HEK293T (cell line): ENCODE results near the gene ACOXL.

Experiments
- CTCF ChIA-PET: fragments of 350-600 bp; formaldehyde crosslinking; extraction: SDS; loops from one replicate; lab custom pipeline; 2021; ENCODE audit warnings: antibody characterized with exemption, inconsistent platforms; lab: Yijun Ruan, JAX
- POLR2A ChIA-PET: fragments of 350-600 bp; formaldehyde crosslinking; extraction: SDS; loops from one replicate; lab custom pipeline; 2020; ENCODE audit warnings: antibody characterized with exemption, inconsistent platforms; lab: Yijun Ruan, JAX
- DNase-seq: peaks from one replicate; pipeline ENCODE4 v3.0.0; 2012; ENCODE audit warnings: mixed read lengths; ENCODE audit errors: extremely low spot score
- ARNT ChIP-seq: fragments of 450-650 bp; IDR thresholded peaks from 2 replicates; pipeline ENCODE4 v1.6.1; 2017; ENCODE audit warnings: mild to moderate bottlenecking
- BHLHE40 ChIP-seq: fragments of 450-650 bp; IDR thresholded peaks from 2 replicates; pipeline ENCODE4 v1.6.1; 2016; ENCODE audit warnings: mild to moderate bottlenecking, moderate library complexity, borderline replicate concordance
- CTBP1 ChIP-seq: fragments of 450-650 bp; IDR thresholded peaks from 2 replicates; pipeline ENCODE4 v1.6.1; 2016; ENCODE audit warnings: borderline replicate concordance
- ELF4 ChIP-seq: fragments of 450-650 bp; IDR thresholded peaks from 2 replicates; pipeline ENCODE4 v1.6.1; 2017; ENCODE audit warnings: antibody characterized with exemption
- FOXA1 ChIP-seq: fragments of 450-650 bp; IDR thresholded peaks from 2 replicates; pipeline ENCODE4 v1.6.1; 2016; ENCODE audit warnings: mild to moderate bottlenecking
- FOXK2 ChIP-seq: fragments of 450-650 bp; IDR thresholded peaks from 2 replicates; pipeline ENCODE4 v1.6.1; 2016; ENCODE audit warnings: mild to moderate bottlenecking
- FOXM1 ChIP-seq: fragments of 450-650 bp; IDR thresholded peaks from 2 replicates; pipeline ENCODE4 v1.6.1; 2017; ENCODE audit warnings: mild to moderate bottlenecking, borderline replicate concordance
- HDGF ChIP-seq: fragments of 450-650 bp; IDR thresholded peaks from 2 replicates; pipeline ENCODE4 v1.6.1; 2017; ENCODE audit warnings: antibody characterized with exemption, borderline replicate concordance
- L3MBTL2 ChIP-seq: fragments of 450-650 bp; conservative IDR thresholded peaks from 2 replicates; pipeline ENCODE4 v1.6.1; 2016; ENCODE audit warnings: mild to moderate bottlenecking
- LEF1 ChIP-seq: fragments of 450-650 bp; IDR thresholded peaks from 2 replicates; pipeline ENCODE4 v1.6.1; 2017; ENCODE audit warnings: mild to moderate bottlenecking, borderline replicate concordance
- NFRKB ChIP-seq: fragments of 450-650 bp; IDR thresholded peaks from 2 replicates; pipeline ENCODE4 v1.6.1; 2016; ENCODE audit warnings: mild to moderate bottlenecking, moderate library complexity
- PKNOX1 ChIP-seq: fragments of 450-650 bp; IDR thresholded peaks from 2 replicates; pipeline ENCODE4 v1.6.1; 2016
- SP1 ChIP-seq: fragments of 450-650 bp; IDR thresholded peaks from 2 replicates; pipeline ENCODE4 v1.6.1; 2017
- SUZ12 ChIP-seq: fragments of 450-650 bp; IDR thresholded peaks from 2 replicates; pipeline ENCODE4 v1.6.1; 2016; ENCODE audit warnings: mild to moderate bottlenecking
- TARDBP ChIP-seq: fragments of 450-650 bp; IDR thresholded peaks from 2 replicates; pipeline ENCODE4 v1.6.1; 2016
- ZNF384 ChIP-seq: fragments of 450-650 bp; IDR thresholded peaks from 2 replicates; pipeline ENCODE4 v1.6.1; 2016

The ACOXL gene

GRCh38 chr2:111048856-111049768 lies 316.7 kb downstream of the ACOXL start:
- CTCF ChIA-PET: interaction anchor here (0.9 to 1.1 kb wide), 3 partner anchors 9 to 13 kb away, joined by 3 read pairs; no protein-coding TSS in a partner anchor

GRCh38 chr2:111049792-111050640 lies 317.6 kb downstream of the ACOXL start:
- ChIA-PET POLR2A (no interaction called here), CTCF (interaction anchor here (0.9 kb wide), 2 partner anchors 8 to 11 kb away, joined by 3 read pairs; no protein-coding TSS in a partner anchor)
- TF ChIP-seq FOXA1 (no peak), L3MBTL2 (0 out of 2 replicates have a peak, but pooled peaks have one; percentile 26), SUZ12 (no peak)
- peak; percentile 1 for DNase-seq

More at GRCh38 chr2:111048856-111049768, 316.7 kb downstream of the ACOXL start:
- no peak for TF ChIP-seq SUZ12
- no peak for TF ChIP-seq ARNT
- TF ChIP-seq BHLHE40: no peak
- TF ChIP-seq PKNOX1: no peak
- no peak for TF ChIP-seq HDGF
- TF ChIP-seq SP1: no peak
- no peak for TF ChIP-seq CTBP1
- TF ChIP-seq FOXM1: no peak
- no peak for TF ChIP-seq FOXK2
- TF ChIP-seq L3MBTL2: no peak
- no peak for TF ChIP-seq ZNF384
- no peak for TF ChIP-seq FOXA1
- TF ChIP-seq ELF4: no peak
- no peak for TF ChIP-seq LEF1
- TF ChIP-seq TARDBP: no peak
- TF ChIP-seq NFRKB: no peak
- POLR2A ChIA-PET: no interaction called here
- DNase-seq: peak; percentile 22

GRCh38 chr2:111050701-111051376 lies 318.5 kb downstream of the ACOXL start:
- DNase-seq: no peak
- TF ChIP-seq PKNOX1: no peak
- no peak for TF ChIP-seq ELF4
- no peak for TF ChIP-seq FOXM1
- no peak for TF ChIP-seq LEF1
- no peak for TF ChIP-seq L3MBTL2
- no peak for TF ChIP-seq TARDBP
- TF ChIP-seq BHLHE40: no peak
- TF ChIP-seq SUZ12: no peak
- TF ChIP-seq HDGF: no peak
- no peak for TF ChIP-seq ZNF384
- ChIA-PET CTCF (no interaction called here), POLR2A (no interaction called here)

- CTCF ChIA-PET: interaction anchor here (1.1 kb wide), 1 partner anchor 18 kb away, joined by 3 read pairs; no protein-coding TSS in a partner anchor
Observed at GRCh38 chr2:111052621-111053020, 320.2 kb downstream of the ACOXL start.

More at GRCh38 chr2:111052621-111053020, 320.2 kb downstream of the ACOXL start:
- POLR2A ChIA-PET: no interaction called here
- DNase-seq: no peak
- TF ChIP-seq CTBP1: no peak
- TF ChIP-seq FOXA1: no peak
- TF ChIP-seq PKNOX1: no peak
- no peak for TF ChIP-seq ELF4
- TF ChIP-seq ZNF384: no peak
- no peak for TF ChIP-seq FOXK2
- TF ChIP-seq SUZ12: no peak
- TF ChIP-seq TARDBP: no peak
- TF ChIP-seq SP1: no peak
- no peak for TF ChIP-seq L3MBTL2
- TF ChIP-seq FOXM1: no peak
- no peak for TF ChIP-seq HDGF
- TF ChIP-seq NFRKB: no peak
- no peak for TF ChIP-seq LEF1
- no peak for TF ChIP-seq ARNT
- no peak for TF ChIP-seq BHLHE40
